ENCODE measurements around the gene PAQR7.

The PAQR7 gene

DNA sequence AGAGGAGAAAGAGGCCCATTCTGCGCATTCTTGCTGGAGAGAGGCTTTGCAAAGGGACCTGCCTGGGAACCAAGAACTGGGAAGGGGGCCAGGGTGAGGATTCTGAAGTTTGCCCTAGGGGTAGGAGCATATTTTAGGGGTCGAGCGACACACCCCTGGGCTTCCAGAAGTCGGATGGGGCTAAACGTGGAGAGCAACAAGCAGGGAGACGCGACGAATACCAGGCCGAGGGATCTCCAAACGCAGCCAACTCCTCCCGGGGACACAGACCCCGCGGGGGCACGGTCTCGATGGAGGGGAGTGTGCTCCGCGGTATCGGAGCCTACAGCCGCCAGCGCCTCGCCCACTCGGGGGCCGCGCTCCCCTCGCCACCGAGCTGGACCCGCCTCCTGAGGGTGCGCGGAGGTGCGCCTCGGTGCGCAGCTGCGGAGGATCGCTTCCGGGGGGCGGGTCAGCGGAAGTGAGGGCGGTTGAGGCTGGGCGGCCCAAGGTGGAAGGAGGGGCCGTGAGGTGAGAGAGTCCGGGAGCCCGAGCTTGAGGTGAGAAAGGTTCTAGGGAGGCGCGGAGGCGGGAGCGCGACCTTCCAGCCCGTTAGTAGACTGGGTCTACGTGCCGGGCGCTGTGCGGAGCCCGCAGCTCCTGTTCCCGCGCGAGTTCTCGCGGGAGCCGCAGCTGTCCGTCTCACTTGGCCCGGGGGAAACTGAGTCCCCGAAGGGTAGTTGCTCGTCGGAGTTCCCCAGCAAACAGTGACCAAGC is 55.8 kb downstream of the PAQR7 start, which contains the start of gene MTFR1L:
Gene MTFR1L, plus strand, starts transcription at position 464 of the 756 bp plus-strand sequence. CDS start 3,151 bp downstream, outside the sequence.
- peak within 1 kb of the TSS; percentile 92 for H3K27ac ChIP-seq (replicated peaks)
- H3K4me3 ChIP-seq (replicated peaks; ENCODE audit: insufficient read depth, low read length), result peak within 1 kb of the TSS; percentile 69
- H3K27me3 ChIP-seq (ENCODE audit: insufficient read depth, poor library complexity, severe bottlenecking), result no peaks in the 10 kb centered on the region
- peak; percentile 92 to 93 for DNase-seq (ENCODE audit: low read depth in 1 of 2, low spot score in 1 of 2)
- TF ChIP-seq GABPA (IDR thresholded peaks at IDR 0.05; ENCODE audit: low read depth) (peak; percentile 72), SPI1 (IDR thresholded peaks at IDR 0.05; ENCODE audit: borderline replicate concordance, low read depth) (peak; percentile 47; the same call in 1 of the 2 replicates), POLR2AphosphoS5 (IDR thresholded peaks at IDR 0.05; ENCODE audit: low read depth) (peak; percentile 70)
- TF ChIP-seq, protein P1, sequence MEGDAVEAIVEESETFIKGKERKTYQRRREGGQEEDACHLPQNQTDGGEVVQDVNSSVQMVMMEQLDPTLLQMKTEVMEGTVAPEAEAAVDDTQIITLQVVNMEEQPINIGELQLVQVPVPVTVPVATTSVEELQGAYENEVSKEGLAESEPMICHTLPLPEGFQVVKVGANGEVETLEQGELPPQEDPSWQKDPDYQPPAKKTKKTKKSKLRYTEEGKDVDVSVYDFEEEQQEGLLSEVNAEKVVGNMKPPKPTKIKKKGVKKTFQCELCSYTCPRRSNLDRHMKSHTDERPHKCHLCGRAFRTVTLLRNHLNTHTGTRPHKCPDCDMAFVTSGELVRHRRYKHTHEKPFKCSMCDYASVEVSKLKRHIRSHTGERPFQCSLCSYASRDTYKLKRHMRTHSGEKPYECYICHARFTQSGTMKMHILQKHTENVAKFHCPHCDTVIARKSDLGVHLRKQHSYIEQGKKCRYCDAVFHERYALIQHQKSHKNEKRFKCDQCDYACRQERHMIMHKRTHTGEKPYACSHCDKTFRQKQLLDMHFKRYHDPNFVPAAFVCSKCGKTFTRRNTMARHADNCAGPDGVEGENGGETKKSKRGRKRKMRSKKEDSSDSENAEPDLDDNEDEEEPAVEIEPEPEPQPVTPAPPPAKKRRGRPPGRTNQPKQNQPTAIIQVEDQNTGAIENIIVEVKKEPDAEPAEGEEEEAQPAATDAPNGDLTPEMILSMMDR (IDR thresholded peaks at IDR 0.05; ENCODE audit: insufficient read depth, low read length), result no peak

DNA sequence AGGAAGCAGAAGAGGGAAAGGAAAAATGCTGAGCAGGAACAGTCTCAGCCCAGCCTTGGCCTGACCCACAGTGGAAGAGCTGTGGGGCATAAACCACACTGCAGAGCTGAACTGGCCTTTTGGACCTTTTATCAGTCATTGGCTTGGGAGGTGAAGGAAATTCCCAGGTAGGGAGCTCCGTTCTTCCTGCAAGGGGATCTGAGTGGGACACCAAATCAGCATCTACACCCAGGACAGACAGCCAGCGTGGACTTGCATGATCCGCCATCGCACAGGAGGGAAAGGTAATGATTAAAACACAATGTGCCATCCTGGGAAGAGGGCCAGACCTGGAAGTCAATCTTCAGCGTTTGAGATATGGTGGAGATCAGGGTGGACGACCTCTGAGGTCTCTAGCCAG is 56.9 kb downstream of the PAQR7 start:
- H3K4me3 ChIP-seq (replicated peaks; ENCODE audit: insufficient read depth, low read length), result no peak overlapping the region
- no peak overlapping the region for H3K27ac ChIP-seq (replicated peaks)
- TF ChIP-seq GABPA (IDR thresholded peaks at IDR 0.05; ENCODE audit: low read depth) (no peak), POLR2AphosphoS5 (IDR thresholded peaks at IDR 0.05; ENCODE audit: low read depth) (no peak), SPI1 (IDR thresholded peaks at IDR 0.05; ENCODE audit: borderline replicate concordance, low read depth) (no peak)
- TF ChIP-seq, protein P2, sequence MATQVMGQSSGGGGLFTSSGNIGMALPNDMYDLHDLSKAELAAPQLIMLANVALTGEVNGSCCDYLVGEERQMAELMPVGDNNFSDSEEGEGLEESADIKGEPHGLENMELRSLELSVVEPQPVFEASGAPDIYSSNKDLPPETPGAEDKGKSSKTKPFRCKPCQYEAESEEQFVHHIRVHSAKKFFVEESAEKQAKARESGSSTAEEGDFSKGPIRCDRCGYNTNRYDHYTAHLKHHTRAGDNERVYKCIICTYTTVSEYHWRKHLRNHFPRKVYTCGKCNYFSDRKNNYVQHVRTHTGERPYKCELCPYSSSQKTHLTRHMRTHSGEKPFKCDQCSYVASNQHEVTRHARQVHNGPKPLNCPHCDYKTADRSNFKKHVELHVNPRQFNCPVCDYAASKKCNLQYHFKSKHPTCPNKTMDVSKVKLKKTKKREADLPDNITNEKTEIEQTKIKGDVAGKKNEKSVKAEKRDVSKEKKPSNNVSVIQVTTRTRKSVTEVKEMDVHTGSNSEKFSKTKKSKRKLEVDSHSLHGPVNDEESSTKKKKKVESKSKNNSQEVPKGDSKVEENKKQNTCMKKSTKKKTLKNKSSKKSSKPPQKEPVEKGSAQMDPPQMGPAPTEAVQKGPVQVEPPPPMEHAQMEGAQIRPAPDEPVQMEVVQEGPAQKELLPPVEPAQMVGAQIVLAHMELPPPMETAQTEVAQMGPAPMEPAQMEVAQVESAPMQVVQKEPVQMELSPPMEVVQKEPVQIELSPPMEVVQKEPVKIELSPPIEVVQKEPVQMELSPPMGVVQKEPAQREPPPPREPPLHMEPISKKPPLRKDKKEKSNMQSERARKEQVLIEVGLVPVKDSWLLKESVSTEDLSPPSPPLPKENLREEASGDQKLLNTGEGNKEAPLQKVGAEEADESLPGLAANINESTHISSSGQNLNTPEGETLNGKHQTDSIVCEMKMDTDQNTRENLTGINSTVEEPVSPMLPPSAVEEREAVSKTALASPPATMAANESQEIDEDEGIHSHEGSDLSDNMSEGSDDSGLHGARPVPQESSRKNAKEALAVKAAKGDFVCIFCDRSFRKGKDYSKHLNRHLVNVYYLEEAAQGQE (IDR thresholded peaks at IDR 0.05; ENCODE audit: insufficient replicate concordance, low read depth), result no peak
- TF ChIP-seq, protein P1 (IDR thresholded peaks at IDR 0.05; ENCODE audit: insufficient read depth, low read length), result no peak
- H3K27me3 ChIP-seq (ENCODE audit: insufficient read depth, poor library complexity, severe bottlenecking), result no peaks in the 10 kb centered on the region
- no peak for DNase-seq (ENCODE audit: low read depth in 1 of 2, low spot score in 1 of 2)

DNA sequence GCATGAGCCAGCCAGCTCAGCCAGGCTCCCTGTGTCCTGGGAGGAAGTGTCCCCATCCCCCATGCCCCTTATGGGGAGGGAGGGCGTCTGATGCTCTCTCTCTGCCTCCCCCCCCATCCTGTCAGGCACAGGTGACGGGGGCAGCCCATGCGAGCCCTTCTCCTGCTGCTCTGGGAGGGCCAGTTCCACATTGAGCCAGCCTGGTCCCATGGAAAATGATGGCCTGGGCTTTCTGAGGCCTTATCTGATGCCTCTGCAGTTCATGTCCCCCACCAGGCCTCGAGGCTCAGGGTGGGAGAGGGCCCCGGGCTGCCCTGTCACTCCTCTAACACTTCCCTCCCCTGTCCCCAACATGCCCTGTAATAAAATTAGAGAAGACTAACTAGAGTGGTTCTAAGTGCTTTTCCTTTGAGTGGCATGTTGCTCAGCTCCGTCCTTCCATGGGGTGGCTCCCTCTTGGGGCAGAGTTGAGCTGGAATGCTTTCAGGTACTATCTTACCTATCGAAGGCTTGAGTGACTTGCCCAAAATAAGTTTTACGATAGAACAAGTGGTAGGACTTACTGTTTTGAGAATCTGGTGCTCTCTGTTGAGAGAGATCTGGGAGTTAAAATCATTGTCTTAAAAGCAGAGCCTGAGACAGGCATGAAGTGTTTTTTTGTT is 57.5 kb downstream of the PAQR7 start:
- no peaks in the 10 kb centered on the region for H3K27me3 ChIP-seq (ENCODE audit: insufficient read depth, poor library complexity, severe bottlenecking)
- no peak overlapping the region for H3K4me3 ChIP-seq (replicated peaks; ENCODE audit: insufficient read depth, low read length)
- no peak for DNase-seq (ENCODE audit: low read depth in 1 of 2, low spot score in 1 of 2)
- no peak overlapping the region for H3K27ac ChIP-seq (replicated peaks)
- TF ChIP-seq SPI1 (IDR thresholded peaks at IDR 0.05; ENCODE audit: borderline replicate concordance, low read depth) (no peak), GABPA (IDR thresholded peaks at IDR 0.05; ENCODE audit: low read depth) (no peak), POLR2AphosphoS5 (IDR thresholded peaks at IDR 0.05; ENCODE audit: low read depth) (no peak)
- TF ChIP-seq, protein P1 (IDR thresholded peaks at IDR 0.05; ENCODE audit: insufficient read depth, low read length), result no peak
- TF ChIP-seq, protein P2 (IDR thresholded peaks at IDR 0.05; ENCODE audit: insufficient replicate concordance, low read depth), result no peak
